HEK293 (cell line): ENCODE data around the gene ID1.
A peak's percentile ranks its signal among the peaks of the same experiment; 100 is the strongest.

ENCODE experiments used
- CTCF ChIA-PET: fragments of 350-600 bp; formaldehyde crosslinking; extraction: SDS; loops from one replicate; lab custom pipeline; 2021; ENCODE audit warnings: antibody characterized with exemption; lab: Yijun Ruan, JAX
- POLR2A ChIA-PET: fragments of 300-600 bp; formaldehyde crosslinking; extraction: SDS; loops from one replicate; lab custom pipeline; 2020; ENCODE audit warnings: antibody characterized with exemption, inconsistent platforms; lab: Yijun Ruan, JAX
- H3K27ac ChIP-seq: fragments of 200-500 bp; sonication (Bioruptor generic); 2 replicates; pipeline ENCODE4 v1.5.1; 2014; ENCODE audit warnings: low read depth, low read length, control low read depth, inconsistent platforms; ENCODE audit errors: extremely low read depth
- H3K36me3 ChIP-seq, 2 experiments: fragments of 200-500 bp in 1 of 2; sonication (Bioruptor generic) in 1 of 2; 1 replicate in 1 of 2; 2 replicates in 1 of 2; pipeline ENCODE4 v1.5.1; 2014 to 2017; ENCODE audit warnings: inconsistent platforms in 2 of 2, low read length in 2 of 2; ENCODE audit not compliant: control insufficient read depth in 2 of 2, insufficient read depth in 1 of 2
- H3K4me1 ChIP-seq: fragments of 200-500 bp; sonication (Bioruptor generic); 2 replicates; pipeline ENCODE4 v1.5.1; 2014; ENCODE audit warnings: mild to moderate bottlenecking, low read length, inconsistent platforms; ENCODE audit not compliant: control insufficient read depth, insufficient read depth
- H3K4me3 ChIP-seq: 2 replicates; pipeline ENCODE4 v1.5.1; 2011; ENCODE audit warnings: low read depth, mild to moderate bottlenecking, control low read depth, low read length, moderate library complexity
- H3K9me3 ChIP-seq: fragments of 200-500 bp; sonication (Bioruptor generic); 2 replicates; pipeline ENCODE4 v1.5.1; 2014; ENCODE audit warnings: low read depth, low read length, inconsistent platforms; ENCODE audit not compliant: control insufficient read depth, insufficient read depth
- CTCF ChIP-seq: fragments of 450-650 bp; formaldehyde crosslinking; IDR thresholded peaks from 2 replicates; pipeline ENCODE4 v1.5.1; 2016; ENCODE audit warnings: missing biosample characterization, missing genetic modification characterization
- EGR2 ChIP-seq: fragments of 450-650 bp; formaldehyde crosslinking; IDR thresholded peaks from 2 replicates; pipeline ENCODE4 v1.5.1; 2016; ENCODE audit warnings: low read depth, missing biosample characterization, missing genetic modification characterization
- GLIS2 ChIP-seq: fragments of 450-650 bp; formaldehyde crosslinking; IDR thresholded peaks from 2 replicates; pipeline ENCODE4 v1.5.1; 2016; ENCODE audit warnings: missing biosample characterization, missing genetic modification characterization
- HIC1 ChIP-seq: fragments of 450-650 bp; formaldehyde crosslinking; IDR thresholded peaks from 2 replicates; pipeline ENCODE4 v1.5.1; 2016; ENCODE audit warnings: missing biosample characterization, missing genetic modification characterization
- HOXD13 ChIP-seq: sonication (generic); formaldehyde crosslinking; IDR thresholded peaks from 2 replicates; pipeline ENCODE4 v1.8.0; 2022; ENCODE audit warnings: missing genetic modification reagents, borderline replicate concordance
- KLF16 ChIP-seq: fragments of 450-650 bp; formaldehyde crosslinking; IDR thresholded peaks from 2 replicates; pipeline ENCODE4 v1.5.1; 2017; ENCODE audit warnings: missing biosample characterization, missing genetic modification characterization
- KLF8 ChIP-seq: fragments of 450-650 bp; formaldehyde crosslinking; IDR thresholded peaks from 2 replicates; pipeline ENCODE4 v1.5.1; 2016; ENCODE audit warnings: missing biosample characterization, missing genetic modification characterization
- KLF9 ChIP-seq: fragments of 450-650 bp; formaldehyde crosslinking; IDR thresholded peaks from 2 replicates; pipeline ENCODE4 v1.5.1; 2016; ENCODE audit warnings: missing biosample characterization, missing genetic modification characterization, low read depth
- PRDM1 ChIP-seq: fragments of 450-650 bp; formaldehyde crosslinking; IDR thresholded peaks from 2 replicates; pipeline ENCODE4; 2016; ENCODE audit warnings: missing biosample characterization, missing genetic modification characterization
- TRIM28 ChIP-seq: IDR thresholded peaks from 2 replicates; pipeline ENCODE4 v1.6.1; 2011; ENCODE audit warnings: low read length, control low read depth, borderline replicate concordance
- ZNF248 ChIP-seq: fragments of 450-650 bp; formaldehyde crosslinking; IDR thresholded peaks from 2 replicates; pipeline ENCODE4 v1.5.1; 2017; ENCODE audit warnings: missing biosample characterization, missing genetic modification characterization
- ZNF324 ChIP-seq: fragments of 450-650 bp; formaldehyde crosslinking; IDR thresholded peaks from 2 replicates; pipeline ENCODE4 v1.5.1; 2016; ENCODE audit warnings: missing biosample characterization, missing genetic modification characterization
- ZNF335 ChIP-seq: fragments of 450-650 bp; formaldehyde crosslinking; conservative IDR thresholded peaks from 2 replicates; pipeline ENCODE4 v1.5.1; 2016; ENCODE audit warnings: missing biosample characterization, missing genetic modification characterization
- ZNF48 ChIP-seq: fragments of 450-650 bp; formaldehyde crosslinking; IDR thresholded peaks from 2 replicates; pipeline ENCODE4 v1.5.1; 2016; ENCODE audit warnings: missing biosample characterization, missing genetic modification characterization
- ZNF513 ChIP-seq: fragments of 450-650 bp; IDR thresholded peaks from 2 replicates; pipeline ENCODE4 v1.5.1; 2018; ENCODE audit warnings: missing biosample characterization, missing genetic modification characterization
- ZNF518A ChIP-seq: fragments of 450-650 bp; formaldehyde crosslinking; conservative IDR thresholded peaks from 2 replicates; pipeline ENCODE4 v1.5.1; 2016; ENCODE audit warnings: low read depth, missing biosample characterization, missing genetic modification characterization
- ZNF654 ChIP-seq: fragments of 450-650 bp; formaldehyde crosslinking; IDR thresholded peaks from 2 replicates; pipeline ENCODE4 v1.5.1; 2016; ENCODE audit warnings: low read depth, missing biosample characterization, missing genetic modification characterization
- ZNF692 ChIP-seq: fragments of 450-650 bp; formaldehyde crosslinking; IDR thresholded peaks from 2 replicates; pipeline ENCODE4 v1.5.1; 2016; ENCODE audit warnings: missing biosample characterization, missing genetic modification characterization

The ID1 gene

GRCh38 chr20:31569163-31570020 is 35.7 kb upstream of the ID1 start:
- H3K27ac ChIP-seq = no peak overlapping the region
- peaks cover 7 to 49% of the 10 kb centered on the region in 2 experiments; a peak in 2 of 3 replicates for H3K36me3 ChIP-seq
- POLR2A ChIA-PET = interaction anchor here (0.6 to 8.7 kb wide), 8 partner anchors 9 to 154 kb away, joined by 3 to 255 read pairs (median 6); partner anchors contain the start of gene ID1
- peaks cover 10% of the 10 kb centered on the region for H3K4me1 ChIP-seq
- CTCF ChIA-PET = interaction anchor here (0.8 to 25.7 kb wide), 13 partner anchors 9 to 154 kb away, joined by 3 to 1204 read pairs (median 6); partner anchors contain the start of gene ID1
- H3K9me3 ChIP-seq = no peaks in the 10 kb centered on the region
- no peak overlapping the region for H3K4me3 ChIP-seq
- TF ChIP-seq ZNF248 (tag by site-specific recombination) (no peak), PRDM1 (tag by site-specific recombination) (peak; percentile 70), ZNF335 (peak; percentile 94), KLF9 (tag by site-specific recombination) (peak; percentile 26; the same call in 1 of the 2 replicates), TRIM28 (no peak), ZNF654 (tag by site-specific recombination) (peak; percentile 50), EGR2 (peak; percentile 57; the same call in 1 of the 2 replicates), ZNF692 (tag by site-specific recombination) (peak; percentile 41; the same call in 1 of the 2 replicates), HIC1 (tag by site-specific recombination) (peak; percentile 37; the same call in 1 of the 2 replicates), ZNF513 (tag by site-specific recombination) (no peak), CTCF (tag by site-specific recombination) (peak; percentile 57), GLIS2 (tag by site-specific recombination) (peak; percentile 21; the same call in 1 of the 2 replicates)

- Histone ChIP-seq H3K36me3 (peaks cover 6 to 47% of the 10 kb centered on the region in 2 experiments; a peak in 2 of 3 replicates), H3K4me3 (no peak overlapping the region), H3K9me3 (no peaks in the 10 kb centered on the region), H3K4me1 (peaks cover 10% of the 10 kb centered on the region), H3K27ac (no peak overlapping the region; the same call in 1 of the 2 replicates)
- ChIA-PET CTCF (interaction anchor here (0.8 to 25.7 kb wide), 8 partner anchors 8 to 157 kb away, joined by 3 to 1204 read pairs (median 8); partner anchors contain the start of gene ID1), POLR2A (interaction anchor here (0.6 to 8.7 kb wide), 6 partner anchors 10 to 66 kb away, joined by 5 to 255 read pairs (median 10); partner anchors contain the start of gene ID1)
- TF ChIP-seq ZNF518A (tag by site-specific recombination) (no peak), ZNF324 (tag by site-specific recombination) (no peak), HOXD13 (CRISPR knock-in tag) (no peak), KLF16 (tag by site-specific recombination) (no peak), KLF8 (tag by site-specific recombination) (no peak), ZNF48 (tag by site-specific recombination) (no peak)
These were observed 35.0 kb upstream of the ID1 start for GRCh38 chr20:31570021-31570463.
